A673 (cell line): ENCODE measurements around the gene CFAP210.

Source experiments
- CTCF ChIP-seq: fragments of 300-800, 200-600 bp; sonication (generic); conservative IDR thresholded peaks from 2 replicates; pipeline ENCODE4 v1.5.1; 2017; ENCODE audit warnings: low read depth, mild to moderate bottlenecking, antibody characterized with exemption, low read length, moderate library complexity, mixed read lengths
- EZH2 ChIP-seq: fragments of 200-600 bp; sonication (generic); IDR thresholded peaks from 2 replicates; pipeline ENCODE4 v1.6.1; 2017; ENCODE audit warnings: borderline replicate concordance, low read depth, mild to moderate bottlenecking, mixed read lengths, antibody characterized with exemption, low read length; ENCODE audit not compliant: poor library complexity, severe bottlenecking

DNA sequence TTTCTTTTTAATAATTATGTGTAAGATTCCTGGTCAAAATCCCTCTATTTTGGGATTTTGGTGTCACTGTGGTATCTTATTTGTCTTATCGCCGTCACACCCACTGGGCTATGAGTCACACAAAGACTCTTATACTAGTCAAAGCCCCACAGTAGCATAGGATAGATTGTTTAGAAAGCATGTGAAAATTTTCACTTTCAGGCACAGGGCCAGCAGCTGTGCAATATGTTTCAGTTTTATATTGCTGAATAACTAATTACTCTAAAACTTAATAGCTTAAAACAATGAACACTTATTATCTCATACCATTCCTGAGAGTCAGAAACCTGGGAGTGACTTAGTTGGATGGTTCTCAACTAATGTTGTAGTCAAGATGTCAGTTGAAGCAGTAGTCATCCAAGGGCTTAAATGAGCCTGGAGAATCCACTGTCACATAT, 24.0 kb downstream of the CFAP210 start:
- TF ChIP-seq CTCF (no peak), EZH2 (no peak)
